GM21367 (cell line): ENCODE data around the gene CEP63.

Source experiments
- ATAC-seq: cut with Tn5 transposase; IDR thresholded peaks from one replicate; pipeline ENCODE4 v1.9.1; 2021; ENCODE audit not compliant: unreplicated experiment

CEP63 gene

DNA sequence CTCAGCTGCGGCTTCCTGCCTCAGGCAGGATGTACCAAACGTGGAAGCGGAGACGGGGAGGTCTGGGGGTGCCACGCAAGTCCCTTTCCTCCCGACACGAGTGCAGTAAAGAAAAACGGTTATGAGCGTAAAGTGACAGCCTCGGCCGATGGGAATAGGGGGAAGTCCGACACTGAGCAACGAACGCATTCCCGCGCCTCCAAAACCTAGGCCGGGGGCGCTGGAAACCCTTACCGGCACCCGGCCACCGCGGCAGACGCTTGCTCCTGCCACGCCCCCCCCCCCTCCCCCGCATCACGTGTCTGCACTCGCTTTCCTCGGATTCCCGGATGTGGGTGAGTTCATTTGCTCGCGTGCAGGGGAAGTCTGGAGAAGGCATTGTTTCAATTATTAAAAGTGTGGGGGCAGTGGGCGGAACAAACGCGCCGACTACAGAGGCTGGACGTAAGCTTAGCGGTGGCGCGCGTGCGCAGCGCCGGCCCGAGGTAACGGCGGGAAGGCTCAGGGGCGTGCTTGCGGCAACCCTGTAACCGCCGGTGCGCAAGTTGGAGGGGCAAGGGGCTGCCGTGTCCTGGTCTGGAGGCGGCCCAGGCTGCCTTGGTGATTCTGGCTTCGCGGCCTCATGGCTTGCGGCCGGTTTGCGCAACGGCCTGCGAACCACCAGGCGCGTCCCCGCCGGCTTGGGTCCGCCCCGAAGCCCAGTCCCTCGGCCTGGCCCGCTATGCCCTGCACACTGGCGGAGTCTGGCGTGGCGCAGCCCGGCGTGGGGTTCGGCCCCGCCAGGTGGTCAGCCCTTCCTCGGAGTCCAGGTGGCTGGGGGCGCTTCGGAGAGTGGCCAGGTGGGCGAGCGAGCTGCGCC, at the start of gene CEP63, which contains the start of gene ANAPC13:
Gene CEP63, plus strand, starts transcription at position 340 of the 859 bp plus-strand sequence. CDS start 9,264 bp downstream, outside the sequence.
Gene ANAPC13, minus strand, starts transcription at position 268 of the 859 bp plus-strand sequence. CDS start 3,081 bp downstream, outside the sequence.
- ATAC-seq, result peak; percentile 74

DNA sequence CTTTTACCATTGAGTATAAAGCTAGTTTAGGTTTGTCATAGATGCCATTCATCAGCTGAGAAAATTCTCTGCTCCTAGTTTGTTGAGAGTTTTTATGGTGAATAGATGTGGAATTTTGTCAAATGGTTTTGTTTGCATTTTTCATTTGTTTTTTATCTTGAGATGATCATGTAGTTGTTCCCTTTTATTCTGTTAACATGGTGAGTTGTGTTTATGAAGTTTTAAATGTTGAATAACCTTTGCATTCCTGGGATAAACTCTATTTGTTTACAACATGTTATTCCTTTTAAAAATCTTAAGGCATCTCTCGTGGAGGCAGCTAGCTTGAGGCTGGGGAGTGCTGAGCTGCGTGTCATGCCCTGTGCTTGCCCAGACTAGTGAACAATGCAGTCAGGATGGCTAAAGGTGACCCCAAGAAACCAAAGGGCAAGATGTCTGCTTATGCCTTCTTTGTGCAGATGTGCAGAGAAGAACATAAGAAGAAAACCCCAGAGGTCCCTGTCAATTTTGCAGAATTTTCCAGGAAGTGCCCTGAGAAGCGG, 48.6 kb upstream of the CEP63 start:
- ATAC-seq, result no peak

DNA sequence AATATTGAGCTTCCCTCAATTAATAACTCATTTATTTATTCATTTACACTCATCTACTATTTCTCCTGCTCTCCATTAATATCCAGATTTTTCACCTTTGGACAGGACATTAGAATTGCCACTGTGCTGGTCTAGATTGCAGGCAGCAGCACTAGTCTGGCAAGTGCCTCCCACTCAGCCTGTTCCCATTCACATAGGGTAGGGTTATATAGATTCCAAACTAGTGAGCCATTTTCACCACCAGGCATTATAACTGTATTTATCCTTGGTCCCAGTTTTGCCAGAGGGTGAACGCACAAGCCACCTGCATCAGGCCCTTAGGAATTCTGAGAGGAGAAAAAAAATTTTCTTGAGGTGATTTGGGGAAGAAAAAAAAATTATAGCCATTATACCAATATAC, 44.5 kb upstream of the CEP63 start:
- ATAC-seq, result no peak

DNA sequence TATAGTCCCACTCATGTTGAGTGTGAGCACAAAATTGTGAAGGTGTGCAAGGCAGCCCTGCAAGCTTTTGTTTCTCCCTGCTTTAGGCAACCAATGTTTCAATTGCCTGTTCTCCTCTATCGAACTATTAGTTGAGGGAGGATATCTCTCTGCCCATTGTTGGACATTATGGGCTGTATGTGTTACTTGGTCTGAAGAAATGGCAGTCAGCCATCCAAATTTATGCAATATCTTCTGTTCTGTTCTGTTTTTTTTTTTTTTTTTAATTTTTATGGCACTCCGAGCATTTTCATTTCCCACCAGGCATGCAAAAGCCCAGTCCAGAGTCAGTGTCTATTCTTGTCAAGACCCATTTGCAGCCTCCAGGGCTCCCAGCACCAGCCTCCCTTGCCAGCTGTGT, 44.0 kb upstream of the CEP63 start:
- ATAC-seq, result no peak

- ATAC-seq, result no peak
These were observed 40.8 kb upstream of the CEP63 start for GRCh38 chr3:134445095-134445494.

GRCh38 chr3:134445636-134446035, 40.2 kb upstream of the CEP63 start:
- ATAC-seq, result no peak

GRCh38 chr3:134446800-134447199, 39.1 kb upstream of the CEP63 start:
- no peak for ATAC-seq

GRCh38 chr3:134447351-134447750, 38.5 kb upstream of the CEP63 start:
- ATAC-seq, result no peak

- ATAC-seq, result no peak
These were observed 37.2 kb upstream of the CEP63 start for GRCh38 chr3:134448664-134449063.

GRCh38 chr3:134449277-134449676, 36.6 kb upstream of the CEP63 start:
- ATAC-seq, result no peak

DNA sequence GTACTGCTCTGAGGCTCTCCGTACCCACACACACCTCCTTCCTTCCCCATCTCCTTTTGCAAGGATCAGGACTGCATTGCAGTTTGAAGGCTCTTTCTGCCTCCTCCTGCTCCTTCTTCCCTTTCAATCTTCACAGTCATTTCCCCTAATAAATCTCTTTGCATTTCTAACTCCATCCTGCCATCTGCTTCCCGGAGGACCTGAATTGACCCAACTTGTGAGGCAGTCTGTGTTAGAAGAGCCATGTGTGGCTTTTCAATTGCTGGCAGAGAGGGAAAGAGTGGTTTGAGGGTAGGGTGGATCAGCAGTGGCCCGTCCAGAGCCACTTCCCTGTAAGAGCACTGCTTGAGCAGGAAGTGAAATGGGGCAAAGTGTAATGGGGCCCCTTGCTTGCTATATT, 35.9 kb upstream of the CEP63 start:
- ATAC-seq, result no peak

DNA sequence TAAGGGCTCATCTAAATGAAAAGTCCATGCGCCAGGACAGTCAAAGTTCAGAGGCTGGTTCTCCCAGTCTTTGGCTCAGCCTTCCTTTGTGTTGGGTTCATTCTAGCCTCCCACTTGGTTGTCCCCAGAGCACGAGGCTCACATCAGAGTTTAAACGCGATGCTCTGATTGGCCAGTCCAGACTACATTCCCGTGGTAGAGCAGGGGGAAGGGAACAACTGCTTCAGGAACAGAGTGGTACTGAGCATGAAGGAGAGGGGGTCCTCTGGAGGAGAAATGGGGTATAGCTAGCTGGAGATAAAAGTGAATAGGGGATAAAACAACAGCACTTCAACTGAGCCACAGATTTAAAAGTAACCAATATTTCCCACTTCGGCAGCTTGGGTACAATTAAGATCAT, 32.2 kb upstream of the CEP63 start:
- ATAC-seq, result no peak

DNA sequence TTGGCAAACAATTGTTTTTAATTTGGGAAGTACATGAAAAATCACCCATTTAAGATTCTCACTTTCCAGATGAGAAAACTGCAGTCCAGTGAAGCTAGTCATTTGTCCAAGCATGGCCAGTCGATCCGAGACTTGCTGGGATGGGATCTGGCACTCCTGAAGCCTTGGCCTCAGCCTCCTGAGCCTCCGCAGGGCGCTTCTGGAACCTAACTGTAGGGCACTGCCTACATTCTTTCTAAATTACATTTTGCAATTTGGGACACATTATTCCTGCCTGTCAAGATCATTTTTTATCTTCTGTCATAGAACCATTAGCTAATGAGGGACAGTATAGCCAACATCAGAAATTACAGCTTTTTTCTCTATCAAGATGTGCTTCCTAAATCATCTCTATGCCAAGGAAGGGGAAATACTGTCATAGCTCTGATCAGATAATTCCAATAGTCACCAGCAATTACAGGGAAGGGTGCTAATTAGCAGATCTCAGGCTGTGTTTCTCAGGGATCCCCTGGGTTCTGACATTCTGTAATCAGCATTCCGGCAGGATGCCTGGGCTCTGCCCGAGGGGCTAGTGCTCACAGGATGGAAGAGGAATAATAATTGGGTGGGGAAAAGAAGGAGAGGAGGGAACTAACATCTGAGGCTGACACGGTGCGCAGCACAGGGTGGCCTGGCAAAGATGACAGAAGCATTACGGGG, 28.3 kb upstream of the CEP63 start:
- ATAC-seq, result no peak

DNA sequence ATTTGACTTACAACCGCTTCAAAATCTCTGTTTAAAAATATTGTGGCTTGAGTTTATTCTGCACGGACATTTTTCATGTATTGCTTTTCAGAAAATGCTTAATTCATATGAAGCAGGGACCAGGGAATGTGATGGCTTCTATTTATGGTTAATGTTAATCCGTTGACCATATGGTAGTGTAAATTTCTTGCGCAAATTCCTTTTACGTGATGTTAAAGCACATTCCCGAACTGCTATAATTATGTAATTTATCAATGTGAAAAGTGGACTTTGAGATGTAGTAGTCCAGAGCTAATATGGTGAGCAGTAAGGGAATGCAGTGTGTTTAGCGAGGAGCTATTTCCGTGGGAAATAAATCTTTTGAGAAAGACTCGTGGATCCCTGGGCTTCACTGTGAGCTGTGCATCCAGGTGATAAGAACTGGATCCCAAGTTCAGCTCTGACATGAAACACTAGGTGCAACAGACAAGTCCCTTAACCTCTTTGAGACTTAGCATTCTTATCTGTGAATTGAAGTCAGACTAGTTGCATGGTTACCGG, 27.4 kb upstream of the CEP63 start:
- ATAC-seq, result no peak

DNA sequence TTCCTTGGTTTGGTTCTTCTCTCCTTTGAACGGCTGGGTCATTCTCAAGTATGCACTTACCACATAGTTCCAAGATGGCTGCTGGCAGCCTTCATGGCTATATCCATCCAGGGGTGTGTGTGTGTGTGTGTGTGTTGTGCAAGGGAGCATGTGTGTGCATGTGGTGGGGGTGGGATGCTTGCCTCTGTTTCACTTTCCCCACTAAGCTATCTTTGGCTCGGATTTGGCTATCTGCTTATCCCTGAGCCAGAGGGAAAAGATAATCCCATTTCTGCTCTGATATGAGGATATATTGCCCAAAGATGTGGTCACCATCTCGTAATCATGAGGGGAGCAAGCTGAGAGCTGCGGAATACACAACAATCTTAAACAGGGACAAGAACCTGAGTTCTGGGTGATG, 26.3 kb upstream of the CEP63 start:
- ATAC-seq, result no peak

DNA sequence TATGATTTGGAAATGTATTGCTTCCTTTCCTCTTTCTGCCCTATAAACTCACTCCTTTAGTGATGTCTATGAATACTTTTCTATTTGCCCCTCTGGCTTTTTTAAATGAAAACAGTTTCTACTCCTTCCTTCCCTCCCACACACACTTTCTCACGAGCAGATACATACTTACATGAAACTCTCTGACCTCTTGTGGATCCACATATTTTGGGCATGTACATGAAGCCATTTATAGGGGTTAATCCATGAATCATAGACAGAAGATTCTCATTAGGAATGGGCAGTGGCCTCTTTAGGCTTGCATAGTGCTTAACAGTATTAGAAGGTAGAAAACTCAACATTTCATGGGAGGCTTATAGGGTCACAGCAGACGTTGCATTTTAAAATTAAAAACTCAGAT, 24.9 kb upstream of the CEP63 start:
- no peak for ATAC-seq

DNA sequence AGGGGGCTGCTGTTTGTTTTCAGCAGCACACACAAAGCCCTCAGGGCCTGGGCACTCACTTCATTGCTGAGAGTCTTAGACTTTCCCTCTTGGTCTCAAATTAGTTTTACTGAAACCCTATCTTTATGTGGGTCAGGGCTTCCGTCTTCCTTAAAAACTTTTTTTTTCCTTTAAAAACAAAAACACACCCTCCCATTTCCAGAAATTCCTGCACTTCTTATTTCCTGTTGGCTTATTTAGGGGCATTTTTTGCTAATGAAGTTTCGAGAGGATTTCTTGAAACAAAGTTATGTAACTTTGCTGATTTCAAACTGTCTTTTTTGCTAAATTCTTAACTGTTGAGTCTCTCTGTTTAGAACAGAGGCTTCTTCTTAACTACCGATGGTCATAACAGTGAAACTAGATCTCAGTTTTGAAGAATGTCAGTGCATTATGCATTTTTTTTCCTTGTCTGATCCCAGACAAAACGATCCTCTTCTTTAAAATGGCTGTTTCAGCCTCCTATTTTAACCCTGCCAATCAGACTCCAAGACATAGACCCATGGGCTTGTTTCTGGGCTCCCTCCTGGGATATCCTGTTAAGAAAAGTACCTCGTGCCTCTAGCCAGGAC, 23.4 kb upstream of the CEP63 start:
- ATAC-seq, result no peak

DNA sequence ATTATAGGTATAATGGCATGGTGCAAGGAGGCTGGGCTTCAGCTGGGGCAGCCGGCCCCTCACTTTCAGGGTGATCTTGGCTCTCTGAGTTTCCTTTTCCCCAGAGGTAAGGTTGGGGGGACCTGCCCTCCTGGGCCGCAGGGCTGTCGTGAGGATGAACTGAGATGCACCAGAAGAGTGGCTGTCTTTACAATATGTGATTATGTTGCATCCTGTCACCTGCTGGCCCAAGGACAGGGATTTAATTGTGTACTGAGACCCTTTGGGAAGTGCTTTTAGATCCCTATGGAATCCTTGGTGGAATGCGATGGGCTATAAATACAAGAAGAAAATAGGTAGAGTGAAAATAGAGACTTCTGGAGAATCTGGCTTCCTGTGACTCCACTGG, 22.2 kb upstream of the CEP63 start:
- ATAC-seq, result no peak

GRCh38 chr3:134464064-134464688, 21.7 kb upstream of the CEP63 start:
- ATAC-seq, result no peak

DNA sequence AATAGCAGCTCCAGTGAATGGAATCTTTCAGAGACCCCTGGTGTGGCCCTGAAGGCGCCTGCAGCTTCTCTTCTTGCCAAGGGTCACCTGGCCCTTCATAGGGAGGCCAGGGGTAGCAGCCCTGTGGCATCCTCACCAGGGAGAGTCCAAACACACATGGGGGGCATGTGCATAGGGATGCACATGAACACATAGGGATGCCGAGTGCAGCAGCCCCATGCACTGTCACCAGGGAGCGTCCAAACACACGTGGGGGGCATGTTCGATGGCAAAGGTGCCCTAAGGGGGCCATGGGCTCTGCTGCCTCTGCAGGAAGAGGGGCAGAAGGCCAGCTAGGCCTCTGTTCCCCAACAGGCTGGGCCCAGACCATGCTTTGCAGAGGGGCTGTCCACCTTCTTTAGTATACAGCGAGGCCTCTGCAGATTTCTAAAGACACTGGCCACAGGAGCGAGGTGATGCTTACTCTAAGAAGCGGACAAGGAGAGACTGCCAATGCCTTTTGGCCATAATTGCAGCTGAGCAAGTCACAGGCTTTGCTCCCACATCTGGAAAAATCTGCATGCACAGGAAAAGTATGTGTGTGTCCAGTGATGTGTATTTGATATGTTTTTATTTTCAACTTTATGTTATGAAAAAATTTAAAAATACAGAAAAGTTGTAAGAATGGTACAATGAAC, 21.0 kb upstream of the CEP63 start:
- no peak for ATAC-seq
